GM12891 (cell line): Measurements from ENCODE around the gene MIPOL1.

Source experiments
- POLR2A ChIP-seq: IDR thresholded peaks from 2 replicates; pipeline ENCODE4 v1.6.1; 2011; ENCODE audit warnings: low read depth, low read length, control low read depth
- POLR2AphosphoS5 ChIP-seq: IDR thresholded peaks from 2 replicates; pipeline ENCODE4 v1.6.1; 2011; ENCODE audit warnings: low read depth, low read length, control low read depth

- no peak for TF ChIP-seq POLR2AphosphoS5
- TF ChIP-seq POLR2A: no peak
These were observed 76.9 kb downstream of the MIPOL1 start for GRCh38 chr14:37274652-37275051.
